Measurements from ENCODE around the gene GRID2.

Gene GRID2

DNA sequence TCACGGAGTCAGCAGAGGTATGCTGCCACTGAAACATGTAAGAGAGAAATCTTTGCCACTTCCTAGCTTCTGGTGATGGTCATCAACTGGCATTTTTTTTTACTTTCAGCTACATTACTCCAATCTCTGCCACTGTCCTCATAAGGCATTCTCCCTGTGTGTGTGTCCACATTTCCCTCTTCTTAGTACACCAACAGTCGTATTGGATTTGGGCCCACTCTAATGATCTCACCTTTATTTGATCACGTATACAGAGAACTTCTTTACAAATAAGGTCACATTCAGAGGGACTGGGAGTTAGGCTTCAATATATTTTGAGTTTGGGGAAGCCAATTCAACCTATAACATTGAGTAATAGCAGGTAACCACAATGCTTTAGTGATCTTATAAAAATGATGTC is 649.1 kb downstream of the GRID2 start:
- Histone ChIP-seq H3K4me3 (ENCODE audit: low read depth, low read length) (no peak overlapping the region), H3K27me3 (ENCODE audit: control insufficient read depth, insufficient read depth, low read length) (no peaks in the 10 kb centered on the region), H3K36me3 (ENCODE audit: control insufficient read depth, insufficient read depth, low read length) (peaks cover 10% of the 10 kb centered on the region), H3K27ac (ENCODE audit: low read depth, low read length) (no peak overlapping the region), H3K9me3 (ENCODE audit: control insufficient read depth, insufficient read depth, low read length) (no peaks in the 10 kb centered on the region), H3K4me1 (ENCODE audit: control insufficient read depth, insufficient read depth, low read length) (no peaks in the 10 kb centered on the region), H3K9ac (ENCODE audit: low read depth, low read length) (no peak overlapping the region)

- peaks cover 10% of the 10 kb centered on the region for H3K36me3 ChIP-seq (ENCODE audit: control insufficient read depth, insufficient read depth, low read length)
- no peaks in the 10 kb centered on the region for H3K9me3 ChIP-seq (ENCODE audit: control insufficient read depth, insufficient read depth, low read length)
- H3K4me1 ChIP-seq (ENCODE audit: control insufficient read depth, insufficient read depth, low read length): no peaks in the 10 kb centered on the region
- no peak overlapping the region for H3K9ac ChIP-seq (ENCODE audit: low read depth, low read length)
- no peaks in the 10 kb centered on the region for H3K27me3 ChIP-seq (ENCODE audit: control insufficient read depth, insufficient read depth, low read length)
- no peak overlapping the region for H3K27ac ChIP-seq (ENCODE audit: low read depth, low read length)
- H3K4me3 ChIP-seq (ENCODE audit: low read depth, low read length): no peak overlapping the region
Measured at GRCh38 chr4:92953462-92953861, 649.7 kb downstream of the GRID2 start.

DNA sequence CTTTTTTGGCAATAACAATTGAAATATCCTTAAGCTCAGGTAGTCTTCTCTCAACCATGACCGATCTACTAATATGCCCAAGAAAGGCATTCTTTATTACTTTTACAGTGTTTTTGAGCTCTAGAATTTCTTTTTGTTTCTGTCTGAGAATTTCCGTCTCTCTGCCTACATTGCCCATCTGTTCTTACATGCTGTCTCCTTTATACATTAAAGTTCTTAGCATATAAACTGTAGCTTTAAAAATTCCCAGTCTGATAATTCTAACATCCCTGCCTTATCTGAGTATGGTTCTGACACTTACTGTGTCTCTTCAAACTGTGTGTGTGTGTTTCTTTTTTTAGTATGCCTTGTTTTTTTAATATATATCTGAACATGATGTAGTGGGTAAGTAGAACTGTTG is 658.1 kb downstream of the GRID2 start:
- Histone ChIP-seq H3K4me1 (ENCODE audit: control insufficient read depth, insufficient read depth, low read length) (peaks cover 11% of the 10 kb centered on the region; the same call in 1 of the 2 replicates), H3K27me3 (ENCODE audit: control insufficient read depth, insufficient read depth, low read length) (no peaks in the 10 kb centered on the region), H3K9me3 (ENCODE audit: control insufficient read depth, insufficient read depth, low read length) (no peaks in the 10 kb centered on the region), H3K36me3 (ENCODE audit: control insufficient read depth, insufficient read depth, low read length) (no peaks in the 10 kb centered on the region), H3K27ac (ENCODE audit: low read depth, low read length) (no peak overlapping the region), H3K4me3 (ENCODE audit: low read depth, low read length) (no peak overlapping the region), H3K9ac (ENCODE audit: low read depth, low read length) (no peak overlapping the region)

GRCh38 chr4:92962831-92963230 is 659.1 kb downstream of the GRID2 start:
- Histone ChIP-seq H3K27me3 (ENCODE audit: control insufficient read depth, insufficient read depth, low read length) (no peaks in the 10 kb centered on the region), H3K4me1 (ENCODE audit: control insufficient read depth, insufficient read depth, low read length) (peaks cover 11% of the 10 kb centered on the region; the same call in 1 of the 2 replicates), H3K36me3 (ENCODE audit: control insufficient read depth, insufficient read depth, low read length) (no peaks in the 10 kb centered on the region), H3K9me3 (ENCODE audit: control insufficient read depth, insufficient read depth, low read length) (no peaks in the 10 kb centered on the region), H3K9ac (ENCODE audit: low read depth, low read length) (no peak overlapping the region), H3K4me3 (ENCODE audit: low read depth, low read length) (no peak overlapping the region), H3K27ac (ENCODE audit: low read depth, low read length) (no peak overlapping the region)

GRCh38 chr4:92968556-92968955 is 664.8 kb downstream of the GRID2 start:
- Histone ChIP-seq H3K4me1 (ENCODE audit: control insufficient read depth, insufficient read depth, low read length) (no peaks in the 10 kb centered on the region), H3K9ac (ENCODE audit: low read depth, low read length) (no peak overlapping the region), H3K9me3 (ENCODE audit: control insufficient read depth, insufficient read depth, low read length) (no peaks in the 10 kb centered on the region), H3K36me3 (ENCODE audit: control insufficient read depth, insufficient read depth, low read length) (no peaks in the 10 kb centered on the region), H3K27ac (ENCODE audit: low read depth, low read length) (no peak overlapping the region), H3K27me3 (ENCODE audit: control insufficient read depth, insufficient read depth, low read length) (no peaks in the 10 kb centered on the region), H3K4me3 (ENCODE audit: low read depth, low read length) (no peak overlapping the region)

GRCh38 chr4:92968996-92969395 is 665.2 kb downstream of the GRID2 start:
- Histone ChIP-seq H3K27ac (ENCODE audit: low read depth, low read length) (no peak overlapping the region), H3K9ac (ENCODE audit: low read depth, low read length) (no peak overlapping the region)

DNA sequence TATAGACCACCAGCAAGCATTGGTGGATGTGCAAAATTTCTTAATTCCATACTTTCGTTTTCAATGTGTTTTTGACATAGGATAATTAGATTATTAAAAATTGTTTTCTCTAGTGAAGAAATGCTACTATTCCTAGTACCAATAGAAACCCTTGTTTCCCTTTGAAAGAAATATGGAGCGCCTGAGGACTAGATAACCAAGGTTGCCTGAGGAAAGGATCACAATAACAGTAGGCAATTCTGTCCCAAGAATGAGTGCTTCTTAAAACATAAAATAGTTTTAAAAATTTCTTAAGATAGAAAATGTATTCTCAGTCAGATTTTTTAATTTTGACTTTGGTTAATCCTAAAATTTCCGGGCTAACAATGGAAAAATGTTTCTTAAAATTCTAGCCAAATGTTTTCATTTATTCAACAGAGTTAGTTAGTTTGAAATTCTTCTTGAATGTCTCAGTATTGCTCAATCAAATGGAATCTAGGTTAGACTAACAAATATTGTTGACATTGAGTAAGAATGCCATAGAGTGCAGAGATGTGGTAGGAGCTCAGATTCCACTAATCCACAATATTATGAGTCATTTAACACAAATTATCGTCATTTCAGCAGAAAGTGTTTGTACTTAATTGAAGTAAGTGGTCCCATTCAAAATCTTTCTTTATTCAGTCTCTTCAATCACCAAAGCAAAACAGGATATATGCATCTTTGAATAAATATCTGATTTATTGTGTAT is 666.0 kb downstream of the GRID2 start:
- H3K36me3 ChIP-seq (ENCODE audit: control insufficient read depth, insufficient read depth, low read length): no peaks in the 10 kb centered on the region
- H3K4me3 ChIP-seq (ENCODE audit: low read depth, low read length): no peak overlapping the region
- H3K27me3 ChIP-seq (ENCODE audit: control insufficient read depth, insufficient read depth, low read length): no peaks in the 10 kb centered on the region
- H3K27ac ChIP-seq (ENCODE audit: low read depth, low read length): no peak overlapping the region
- H3K4me1 ChIP-seq (ENCODE audit: control insufficient read depth, insufficient read depth, low read length): no peaks in the 10 kb centered on the region
- no peak overlapping the region for H3K9ac ChIP-seq (ENCODE audit: low read depth, low read length)
- no peaks in the 10 kb centered on the region for H3K9me3 ChIP-seq (ENCODE audit: control insufficient read depth, insufficient read depth, low read length)

More at GRCh38 chr4:92968996-92969395, 665.2 kb downstream of the GRID2 start:
- H3K4me1 ChIP-seq (ENCODE audit: control insufficient read depth, insufficient read depth, low read length): no peaks in the 10 kb centered on the region
- no peak overlapping the region for H3K4me3 ChIP-seq (ENCODE audit: low read depth, low read length)
- no peaks in the 10 kb centered on the region for H3K36me3 ChIP-seq (ENCODE audit: control insufficient read depth, insufficient read depth, low read length)
- no peaks in the 10 kb centered on the region for H3K9me3 ChIP-seq (ENCODE audit: control insufficient read depth, insufficient read depth, low read length)
- H3K27me3 ChIP-seq (ENCODE audit: control insufficient read depth, insufficient read depth, low read length): no peaks in the 10 kb centered on the region

- Histone ChIP-seq H3K4me3 (ENCODE audit: low read depth, low read length) (no peak overlapping the region), H3K27ac (ENCODE audit: low read depth, low read length) (no peak overlapping the region), H3K9ac (ENCODE audit: low read depth, low read length) (no peak overlapping the region), H3K27me3 (ENCODE audit: control insufficient read depth, insufficient read depth, low read length) (no peaks in the 10 kb centered on the region), H3K9me3 (ENCODE audit: control insufficient read depth, insufficient read depth, low read length) (no peaks in the 10 kb centered on the region), H3K4me1 (ENCODE audit: control insufficient read depth, insufficient read depth, low read length) (no peaks in the 10 kb centered on the region), H3K36me3 (ENCODE audit: control insufficient read depth, insufficient read depth, low read length) (no peaks in the 10 kb centered on the region)
Measured at GRCh38 chr4:92970996-92971395, 667.2 kb downstream of the GRID2 start.

DNA sequence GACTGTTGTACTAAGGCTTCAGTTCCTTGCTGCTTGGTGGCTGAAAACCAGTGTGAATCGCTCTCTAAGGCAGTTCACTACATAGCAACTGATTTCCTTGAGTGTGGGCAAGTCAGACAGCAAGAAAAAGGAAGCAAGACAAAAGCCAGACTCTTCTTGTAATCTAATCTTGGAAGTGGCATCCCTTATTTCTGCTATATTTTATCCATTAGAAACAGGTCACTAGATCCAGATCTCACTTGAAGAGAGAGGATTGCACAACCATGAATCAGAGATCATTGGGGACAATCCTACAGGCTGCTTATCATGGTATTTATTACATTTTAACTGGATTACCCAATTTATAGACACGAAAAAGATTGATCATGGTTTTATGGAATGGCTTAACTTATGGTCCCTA is 684.5 kb downstream of the GRID2 start:
- H3K36me3 ChIP-seq (ENCODE audit: control insufficient read depth, insufficient read depth, low read length): no peaks in the 10 kb centered on the region
- H3K4me1 ChIP-seq (ENCODE audit: control insufficient read depth, insufficient read depth, low read length): no peaks in the 10 kb centered on the region
- no peaks in the 10 kb centered on the region for H3K9me3 ChIP-seq (ENCODE audit: control insufficient read depth, insufficient read depth, low read length)
- no peaks in the 10 kb centered on the region for H3K27me3 ChIP-seq (ENCODE audit: control insufficient read depth, insufficient read depth, low read length)
- H3K4me3 ChIP-seq (ENCODE audit: low read depth, low read length): no peak overlapping the region
- H3K27ac ChIP-seq (ENCODE audit: low read depth, low read length): no peak overlapping the region
- no peak overlapping the region for H3K9ac ChIP-seq (ENCODE audit: low read depth, low read length)

GRCh38 chr4:92992758-92993157 is 689.0 kb downstream of the GRID2 start:
- Histone ChIP-seq H3K27ac (ENCODE audit: low read depth, low read length) (no peak overlapping the region), H3K27me3 (ENCODE audit: control insufficient read depth, insufficient read depth, low read length) (no peaks in the 10 kb centered on the region), H3K9ac (ENCODE audit: low read depth, low read length) (no peak overlapping the region)

DNA sequence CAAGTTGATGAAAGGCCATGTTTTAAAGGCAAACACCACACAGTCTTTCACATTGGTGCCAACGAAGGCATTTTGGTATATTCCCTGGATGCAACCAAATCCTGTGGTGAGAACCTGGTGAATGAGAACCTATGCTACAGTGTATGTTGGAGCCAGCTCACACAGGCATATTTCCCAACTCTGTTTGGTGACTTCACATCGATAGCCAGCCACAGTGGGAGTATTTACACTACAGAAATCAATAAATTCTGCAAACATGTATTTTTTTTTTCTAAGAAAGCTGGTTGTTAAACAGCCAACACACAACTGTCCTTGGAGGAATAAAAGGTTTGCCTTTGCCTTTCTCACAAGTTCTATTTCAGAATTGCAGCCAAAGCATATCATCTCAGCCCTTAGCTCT is 691.0 kb downstream of the GRID2 start:
- Histone ChIP-seq H3K4me1 (ENCODE audit: control insufficient read depth, insufficient read depth, low read length) (no peaks in the 10 kb centered on the region), H3K4me3 (ENCODE audit: low read depth, low read length) (no peak overlapping the region), H3K27me3 (ENCODE audit: control insufficient read depth, insufficient read depth, low read length) (no peaks in the 10 kb centered on the region), H3K9ac (ENCODE audit: low read depth, low read length) (no peak overlapping the region), H3K36me3 (ENCODE audit: control insufficient read depth, insufficient read depth, low read length) (no peaks in the 10 kb centered on the region), H3K9me3 (ENCODE audit: control insufficient read depth, insufficient read depth, low read length) (no peaks in the 10 kb centered on the region), H3K27ac (ENCODE audit: low read depth, low read length) (no peak overlapping the region)

More at GRCh38 chr4:92992758-92993157, 689.0 kb downstream of the GRID2 start:
- Histone ChIP-seq H3K4me1 (ENCODE audit: control insufficient read depth, insufficient read depth, low read length) (no peaks in the 10 kb centered on the region), H3K36me3 (ENCODE audit: control insufficient read depth, insufficient read depth, low read length) (no peaks in the 10 kb centered on the region), H3K9me3 (ENCODE audit: control insufficient read depth, insufficient read depth, low read length) (no peaks in the 10 kb centered on the region), H3K4me3 (ENCODE audit: low read depth, low read length) (no peak overlapping the region)
